ENCODE measurements around the gene PGS1.
"Not testable (repeated sequence)": the region's sequence is repeated elsewhere in the genome, so short reads cannot be mapped to it uniquely, and the experiment has no call there.

PGS1 gene

DNA sequence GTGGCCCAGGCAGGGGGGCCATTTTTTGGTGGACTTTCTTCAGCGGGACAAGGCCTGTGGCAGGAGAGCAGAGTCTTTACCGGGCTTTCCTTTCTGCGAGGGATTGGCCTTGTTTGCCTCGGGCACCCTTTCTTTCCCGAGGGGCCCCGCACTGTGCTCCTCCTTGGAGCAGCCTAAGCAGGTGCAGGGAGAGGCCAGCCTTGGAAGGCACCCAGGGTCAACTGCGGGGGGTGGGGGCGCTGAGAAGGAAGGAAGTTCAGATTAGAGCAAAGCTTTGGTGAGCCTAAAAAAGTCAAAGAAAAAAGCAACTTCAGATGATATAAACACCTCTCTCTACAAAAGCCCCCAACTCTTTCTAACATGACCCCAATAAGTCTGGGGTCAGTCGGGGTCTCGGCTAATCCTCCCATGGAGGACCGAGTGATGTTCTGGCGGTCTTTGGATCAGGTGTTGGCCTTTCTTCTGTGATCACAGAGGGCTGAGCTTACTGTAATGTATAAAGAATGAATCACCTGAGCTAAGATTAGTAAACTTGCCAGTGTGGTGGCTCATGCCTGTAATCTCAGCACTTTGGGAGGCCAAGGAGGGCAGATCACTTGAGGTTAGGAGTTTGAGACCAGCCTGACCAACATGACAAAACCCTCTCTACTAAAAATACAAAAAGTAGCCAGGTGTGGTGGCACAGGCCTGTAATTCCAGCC lies 63.0 kb downstream of the PGS1 start:
- no peak for DNase-seq (ENCODE audit: extremely low read depth in 1 of 2, low read depth in 1 of 2)

DNA sequence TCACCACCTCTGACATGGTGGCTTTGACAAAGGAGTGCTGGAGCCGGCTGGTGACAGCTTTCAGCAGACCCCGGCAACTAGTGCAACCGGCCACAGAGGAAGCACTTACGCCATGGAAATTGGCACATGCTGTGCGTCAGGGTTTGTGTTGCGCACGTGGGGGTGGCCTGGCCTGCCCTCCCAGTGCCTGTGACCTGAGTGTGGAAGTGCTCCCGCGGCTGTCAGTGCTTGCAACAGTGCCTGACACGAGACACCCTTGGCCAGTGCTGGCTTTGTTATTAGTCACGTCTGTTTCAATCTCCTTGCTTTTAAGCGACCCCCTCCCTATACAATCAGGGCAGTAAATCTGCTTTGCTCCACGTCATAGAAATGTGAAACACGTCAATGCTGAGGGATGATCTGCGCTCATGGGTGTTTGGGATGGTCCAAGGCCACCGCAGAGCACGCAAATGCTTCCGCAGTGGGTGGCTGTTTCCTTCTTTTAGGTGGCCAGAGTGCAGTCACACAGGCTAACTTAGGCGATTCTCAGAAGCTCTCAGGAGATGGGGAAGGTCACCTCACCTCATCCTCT lies 64.3 kb downstream of the PGS1 start:
- no peak for DNase-seq (ENCODE audit: extremely low read depth in 1 of 2, low read depth in 1 of 2)

DNA sequence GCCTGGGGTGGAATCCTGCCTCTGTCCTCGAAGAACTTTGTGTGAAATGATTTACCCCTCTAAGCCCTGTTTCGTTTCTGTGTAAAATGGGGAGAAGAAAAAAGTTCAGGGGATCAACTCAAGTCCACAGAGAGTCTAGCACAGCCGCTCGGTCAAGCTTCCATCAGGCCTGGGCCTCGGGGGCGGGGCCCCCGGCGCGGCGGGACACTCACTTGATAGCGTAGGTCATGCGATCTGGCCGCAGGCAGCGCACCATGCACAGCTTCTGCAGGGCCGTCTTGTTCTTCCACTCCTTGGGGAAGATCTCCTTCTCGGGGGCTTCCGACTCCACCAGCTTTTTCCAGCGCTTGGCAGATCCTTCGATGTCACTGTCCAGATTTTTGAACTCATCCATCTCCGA lies 65.9 kb downstream of the PGS1 start:
- no peak for DNase-seq (ENCODE audit: extremely low read depth in 1 of 2, low read depth in 1 of 2)

DNA sequence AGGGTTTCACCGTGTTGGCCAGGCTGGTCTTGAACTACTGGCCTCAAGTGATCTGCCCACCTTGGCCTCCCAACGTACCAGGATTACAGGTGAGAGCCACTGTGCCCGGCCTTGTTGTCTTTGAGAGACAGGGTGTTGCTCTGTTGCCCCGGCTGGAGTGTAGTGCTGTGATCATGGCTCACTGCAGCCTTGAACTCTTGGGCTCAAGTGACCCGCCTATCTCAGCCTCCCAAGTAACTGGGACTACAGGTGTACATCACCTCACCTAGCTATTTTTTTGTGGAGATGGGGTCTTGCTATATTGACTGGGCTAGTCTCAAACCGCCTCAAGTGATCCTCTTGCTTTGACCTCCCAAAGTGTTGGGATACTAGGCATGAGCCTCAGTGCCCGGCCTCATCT lies 68.4 kb downstream of the PGS1 start:
- no peak for DNase-seq (ENCODE audit: extremely low read depth in 1 of 2, low read depth in 1 of 2)

DNA sequence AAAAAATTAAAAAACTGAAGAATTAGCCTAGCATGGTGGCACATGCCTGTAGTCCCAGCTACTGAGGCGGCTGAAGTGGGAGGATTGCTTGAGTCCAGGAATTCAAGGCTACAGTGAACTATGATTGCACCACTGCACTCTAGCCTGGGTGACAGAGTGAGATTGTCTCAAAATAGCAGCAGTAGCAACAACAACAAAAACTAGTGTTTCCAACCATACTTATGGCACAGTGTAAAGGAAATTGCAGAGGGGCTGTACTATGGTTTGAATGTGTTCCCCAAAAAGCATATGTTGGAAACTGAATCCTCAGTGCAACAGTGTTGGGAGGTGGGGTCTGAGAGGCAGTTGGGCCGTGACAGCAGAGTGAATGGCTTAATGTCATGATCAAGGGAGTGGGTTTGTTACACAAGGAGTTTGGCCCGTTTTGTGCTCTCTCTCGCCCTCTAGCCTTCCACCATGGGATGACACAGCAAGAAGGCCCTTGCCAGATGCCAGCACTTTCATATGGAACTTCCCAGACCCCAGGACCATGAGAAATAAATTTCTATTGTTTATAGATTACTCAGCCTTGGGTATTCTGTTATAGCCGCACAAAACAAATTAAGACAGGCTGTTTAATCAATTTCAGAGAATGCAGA lies 70.0 kb downstream of the PGS1 start:
- DNase-seq (ENCODE audit: extremely low read depth in 1 of 2, low read depth in 1 of 2), result no peak

DNA sequence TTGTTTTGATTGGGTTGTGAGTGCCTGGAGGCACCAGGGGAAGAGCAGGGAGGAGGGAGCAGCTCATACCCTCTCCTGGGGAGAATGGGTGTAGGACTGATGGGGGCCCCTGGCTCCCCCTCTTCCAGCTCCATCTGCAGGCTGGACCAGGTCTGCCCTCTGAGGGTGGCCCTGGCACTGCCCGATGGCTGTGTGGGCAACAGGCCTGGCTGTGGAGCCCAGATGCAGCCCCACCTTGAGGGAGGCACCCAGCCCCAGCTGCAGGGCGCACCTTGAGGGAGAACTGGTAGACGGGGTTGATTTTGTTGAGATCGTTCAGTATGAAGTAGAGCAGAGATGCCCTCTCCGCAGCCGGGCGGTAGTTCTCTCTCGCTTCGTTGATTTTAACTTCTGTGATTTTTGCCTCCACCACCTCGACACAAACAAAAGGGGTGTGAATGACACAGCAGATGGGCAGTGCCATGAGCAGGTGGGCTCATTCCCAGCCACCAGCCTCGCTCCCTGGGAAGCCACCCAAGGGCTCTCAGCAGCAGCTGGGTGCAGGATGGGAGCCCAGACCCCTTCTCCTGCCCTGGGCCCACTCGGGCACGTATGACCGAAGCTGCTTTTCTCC lies 71.6 kb downstream of the PGS1 start:
- DNase-seq (ENCODE audit: extremely low read depth in 1 of 2, low read depth in 1 of 2), result no peak

DNA sequence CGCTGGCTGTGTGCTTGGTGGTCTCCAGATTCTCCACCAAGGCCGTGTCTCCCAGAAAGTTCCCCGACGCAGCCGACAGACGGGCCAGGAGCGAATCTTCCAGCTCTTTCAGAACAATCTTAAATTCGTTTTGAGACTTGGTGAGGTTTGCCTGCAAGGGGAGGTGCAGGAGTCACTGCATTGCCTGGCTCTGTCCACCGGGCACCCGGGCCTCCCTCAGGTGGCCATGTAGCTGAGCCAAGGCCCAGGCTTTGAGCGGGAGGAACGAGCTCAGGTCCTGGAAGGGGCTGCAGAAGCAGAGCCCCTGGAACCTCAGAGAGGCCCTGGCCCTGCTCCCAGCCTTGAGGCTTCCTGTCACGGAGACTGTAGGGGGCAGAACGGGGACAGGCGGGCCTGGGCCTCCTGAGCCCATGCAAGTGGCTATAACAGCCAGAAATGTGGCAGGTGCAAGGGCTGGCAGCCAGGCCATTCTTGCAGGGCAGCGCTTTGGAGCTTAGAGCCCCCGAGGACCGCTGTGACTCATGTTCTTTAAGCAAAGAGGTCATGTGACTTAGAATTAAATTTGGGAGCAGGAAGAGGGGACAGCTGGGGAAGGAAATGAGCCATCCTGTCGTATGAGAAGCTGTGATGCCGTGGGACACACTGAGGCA lies 72.4 kb downstream of the PGS1 start:
- no peak for DNase-seq (ENCODE audit: extremely low read depth in 1 of 2, low read depth in 1 of 2)

DNA sequence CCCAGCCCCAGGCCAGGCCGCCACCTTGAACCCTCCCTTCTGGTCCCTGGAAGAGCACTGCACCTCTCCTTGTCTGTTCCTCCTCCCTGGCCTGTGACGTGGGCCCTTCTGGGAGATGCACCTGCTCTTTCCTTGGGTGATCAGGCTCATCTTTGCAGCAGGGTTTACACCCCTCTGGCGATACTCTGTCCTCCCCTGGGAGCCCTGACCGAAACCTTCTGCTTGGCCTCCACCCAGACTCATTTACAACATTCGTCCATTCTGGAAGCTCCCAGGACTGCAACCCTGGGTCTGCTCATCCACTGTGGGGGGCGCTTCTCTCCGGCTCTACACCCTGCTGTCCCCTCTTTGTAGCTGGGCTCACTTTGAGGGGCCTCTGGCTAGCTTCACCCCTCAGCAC lies 73.3 kb downstream of the PGS1 start:
- no peak for DNase-seq (ENCODE audit: extremely low read depth in 1 of 2, low read depth in 1 of 2)

DNA sequence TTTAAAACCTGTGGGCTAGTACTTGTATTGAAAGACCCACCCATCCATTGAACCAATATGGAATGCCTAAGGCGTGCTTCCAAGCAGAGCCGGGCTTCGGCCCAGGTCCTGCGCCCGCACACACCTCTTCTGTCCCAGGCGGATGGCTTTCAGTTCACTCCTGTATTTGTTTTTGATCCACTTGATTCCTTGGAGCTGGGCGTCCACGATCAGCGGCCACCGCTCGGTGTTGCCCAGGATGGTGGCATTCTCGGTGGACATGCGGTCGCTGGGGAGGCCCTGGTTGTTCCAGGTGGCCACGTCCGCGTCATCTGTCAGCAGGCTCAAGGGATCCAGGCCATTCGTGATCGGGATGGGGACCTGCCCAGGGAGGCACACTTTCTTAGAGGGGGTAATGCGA lies 75.9 kb downstream of the PGS1 start:
- no peak for DNase-seq (ENCODE audit: extremely low read depth in 1 of 2, low read depth in 1 of 2)

DNA sequence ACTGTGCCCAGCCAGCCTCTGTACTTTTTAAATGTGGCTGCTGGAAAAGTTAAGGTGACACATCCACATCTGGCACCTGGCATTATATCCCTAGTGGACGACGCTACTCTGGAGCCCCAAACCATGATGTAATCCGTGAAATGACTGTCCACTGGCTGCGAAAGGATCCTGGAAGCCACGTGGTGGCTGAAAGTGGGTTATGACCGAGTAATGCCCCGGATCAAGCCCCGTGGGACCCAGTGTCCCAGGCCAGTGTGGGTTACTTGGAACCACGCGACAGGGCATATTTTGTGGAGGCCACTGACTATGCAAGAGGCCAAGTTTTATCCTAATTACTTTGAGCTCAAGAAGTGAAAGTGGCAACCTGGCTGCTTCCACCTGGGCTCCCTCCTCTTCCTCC lies 79.6 kb downstream of the PGS1 start:
- no peak for DNase-seq (ENCODE audit: extremely low read depth in 1 of 2, low read depth in 1 of 2)

DNA sequence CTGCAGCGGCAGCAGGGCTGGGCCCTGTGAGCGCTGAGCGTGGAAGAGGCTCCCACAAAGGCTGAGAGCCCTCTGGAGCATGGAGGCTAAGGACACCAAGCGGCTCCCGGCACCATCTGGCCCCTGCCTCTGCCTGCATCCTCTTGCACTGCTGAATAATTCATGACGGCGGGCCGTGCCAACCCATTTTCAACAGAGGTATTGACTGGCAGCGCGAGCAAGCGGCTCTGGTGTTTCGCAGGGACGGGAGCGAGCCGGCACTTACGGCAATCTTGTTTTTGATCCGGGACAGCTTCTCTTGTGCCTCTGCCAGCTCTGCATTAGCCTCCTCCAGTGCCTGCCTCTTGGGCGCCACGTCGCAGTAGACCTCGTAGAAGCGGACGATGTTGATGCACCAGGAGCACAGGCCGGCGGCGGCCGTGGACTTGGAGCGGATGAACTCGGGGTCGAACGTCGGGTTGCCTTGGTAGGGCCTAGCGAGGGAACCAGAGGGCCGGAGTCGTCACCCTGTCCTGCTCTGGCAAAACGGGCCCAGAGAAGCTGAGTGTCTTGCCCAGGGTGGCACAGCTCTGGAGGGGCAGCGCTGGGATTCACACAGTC lies 80.4 kb downstream of the PGS1 start:
- DNase-seq (ENCODE audit: extremely low read depth in 1 of 2, low read depth in 1 of 2), result no peak

DNA sequence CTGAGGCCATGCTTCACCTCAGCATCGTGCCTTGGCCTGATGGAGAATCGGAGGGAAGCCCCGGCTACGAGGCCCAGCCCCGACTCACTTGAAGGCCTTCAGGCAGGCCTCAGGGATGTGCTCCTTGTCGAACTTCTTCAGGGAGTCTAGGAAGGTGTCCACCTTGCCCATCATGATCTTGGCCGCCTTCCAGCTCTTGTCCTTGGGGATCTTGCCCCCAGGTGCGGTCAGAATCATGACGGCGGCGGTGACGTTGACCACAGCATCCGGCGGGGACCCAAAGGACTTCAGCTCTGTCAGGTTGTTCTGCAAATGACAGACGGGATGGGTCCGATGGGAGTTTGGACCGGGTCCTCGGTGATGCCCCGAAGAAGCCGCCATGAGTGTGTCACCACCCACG lies 81.2 kb downstream of the PGS1 start:
- DNase-seq (ENCODE audit: extremely low read depth in 1 of 2, low read depth in 1 of 2), result no peak

DNA sequence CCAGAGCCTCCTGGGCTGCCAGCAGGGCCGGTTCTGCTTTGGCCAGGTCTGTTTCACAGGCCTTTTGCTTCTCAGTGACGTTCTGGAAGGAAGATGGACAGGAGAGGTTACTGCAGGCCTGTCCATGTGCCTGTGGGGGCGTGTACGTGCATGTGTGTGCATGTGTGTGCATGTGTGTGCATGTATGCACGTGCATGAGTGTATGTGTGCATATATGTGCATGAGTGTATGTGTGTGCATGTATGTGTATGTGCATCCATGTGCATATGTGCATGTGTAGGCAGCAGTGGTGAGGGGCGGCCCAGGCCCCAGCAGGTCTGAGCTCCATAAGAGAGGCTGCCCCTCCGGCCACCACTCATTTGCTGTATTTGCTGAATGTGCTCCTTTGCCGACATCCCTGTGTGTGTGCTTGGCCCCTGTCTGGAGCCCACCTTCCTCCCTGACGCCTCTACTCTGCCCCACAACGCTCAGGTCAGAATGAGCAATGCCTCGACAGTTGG lies 81.8 kb downstream of the PGS1 start:
- DNase-seq (ENCODE audit: extremely low read depth in 1 of 2, low read depth in 1 of 2), result no peak

DNA sequence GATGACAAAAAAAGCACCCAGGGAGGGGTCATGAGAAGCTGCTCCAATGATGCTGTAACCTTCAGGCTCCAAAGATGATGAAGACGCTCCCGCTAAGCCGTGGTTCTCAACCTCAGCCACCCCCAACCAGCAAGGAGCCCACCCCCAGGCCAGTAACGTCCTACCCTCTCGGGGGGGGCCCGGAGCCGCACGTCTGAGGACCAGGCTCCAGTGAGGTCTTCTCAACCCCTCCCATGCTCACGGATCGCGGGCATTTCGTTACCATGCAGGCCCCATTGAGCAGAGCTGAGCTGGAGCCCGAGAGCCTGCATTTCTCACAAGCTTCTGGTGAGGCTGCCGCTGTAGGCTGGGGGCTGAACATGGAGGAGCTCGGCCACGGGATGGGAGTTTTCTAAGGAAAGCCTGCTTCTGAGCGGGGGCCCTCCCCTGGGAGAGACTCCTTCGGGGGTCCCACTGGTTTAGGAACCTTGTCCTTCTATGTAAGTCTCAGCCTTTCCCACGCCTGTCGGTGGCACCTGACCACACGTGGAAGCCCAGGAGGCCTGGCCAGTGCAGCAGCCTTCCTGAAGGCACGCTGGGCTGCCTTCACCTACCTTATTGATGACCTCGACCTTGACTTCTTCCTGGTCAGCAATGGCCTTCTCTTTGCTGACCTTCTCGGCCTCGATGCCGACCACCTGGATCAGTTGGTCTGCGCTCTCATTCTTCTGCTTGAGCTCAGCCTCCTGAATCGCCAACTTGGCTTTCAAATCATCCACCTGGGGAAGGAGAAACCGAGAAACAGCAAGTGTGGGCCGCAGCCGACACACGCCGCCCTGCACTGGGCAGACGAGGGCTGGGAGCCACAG lies 82.7 kb downstream of the PGS1 start:
- no peak for DNase-seq (ENCODE audit: extremely low read depth in 1 of 2, low read depth in 1 of 2)

DNA sequence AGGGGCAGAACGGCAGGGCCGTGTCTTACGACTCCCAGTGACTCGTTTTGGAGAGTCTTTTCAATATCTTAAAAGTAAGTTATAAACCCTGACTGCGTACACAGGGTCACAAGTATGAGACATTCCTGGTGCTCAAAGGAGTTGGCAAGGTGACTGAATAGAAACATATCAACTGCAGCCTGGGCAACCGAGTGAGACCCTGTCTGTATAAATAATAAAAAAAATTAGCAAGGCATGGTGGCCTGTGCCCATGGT lies 83.3 kb downstream of the PGS1 start:
- no peak for DNase-seq (ENCODE audit: extremely low read depth in 1 of 2, low read depth in 1 of 2)

DNA sequence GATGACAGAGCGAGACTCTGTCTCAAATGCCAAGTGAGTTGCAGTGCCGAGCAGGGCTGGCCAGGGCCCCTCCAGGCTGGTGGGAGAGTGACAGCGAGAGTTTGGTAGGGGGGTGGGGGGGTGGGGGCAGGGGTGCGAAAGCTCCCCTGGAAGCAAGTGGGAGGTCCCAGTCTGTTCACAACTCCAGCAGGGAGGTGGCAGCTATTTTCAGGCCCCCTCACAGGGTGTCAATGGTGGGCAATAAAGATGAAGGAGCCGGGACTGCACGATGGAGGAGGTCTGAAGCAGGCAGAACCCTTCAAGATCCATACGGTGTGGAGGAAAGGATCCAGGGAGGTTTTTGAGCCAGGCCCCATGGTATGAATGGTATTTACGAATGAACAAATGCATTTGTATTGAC lies 83.7 kb downstream of the PGS1 start:
- DNase-seq (ENCODE audit: extremely low read depth in 1 of 2, low read depth in 1 of 2), result no peak

DNA sequence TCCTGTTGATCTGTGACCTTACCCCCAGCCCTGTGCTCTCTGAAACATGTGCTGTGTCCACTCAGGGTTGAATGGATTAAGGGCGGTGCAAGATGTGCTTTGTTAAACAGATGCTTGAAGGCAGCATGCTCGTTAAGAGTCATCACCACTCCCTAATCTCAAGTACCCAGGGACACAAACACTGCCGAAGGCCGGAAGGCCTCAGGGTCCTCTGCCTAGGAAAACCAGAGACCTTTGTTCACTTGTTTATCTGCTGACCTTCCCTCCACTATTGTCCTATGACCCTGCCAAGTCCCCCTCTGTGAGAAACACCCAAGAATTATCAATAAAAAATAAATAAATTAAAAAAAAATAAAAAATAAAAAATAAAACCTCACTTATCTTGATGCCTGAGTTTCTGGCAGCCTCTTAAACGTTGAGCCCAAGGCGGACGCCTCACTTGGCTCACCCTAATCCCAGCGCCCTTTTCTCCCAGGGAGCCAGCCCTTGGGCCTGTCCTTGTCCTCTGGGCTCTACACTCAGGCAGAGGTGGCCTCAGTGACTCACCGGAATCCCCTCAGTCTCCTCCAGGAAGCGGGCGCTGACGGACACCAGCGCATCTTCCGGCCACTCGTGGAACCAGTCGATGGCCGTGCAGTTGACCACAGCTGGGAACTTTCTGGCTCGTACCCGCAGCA lies 87.8 kb downstream of the PGS1 start:
- DNase-seq (ENCODE audit: extremely low read depth in 1 of 2, low read depth in 1 of 2), result not testable (repeated sequence)

DNA sequence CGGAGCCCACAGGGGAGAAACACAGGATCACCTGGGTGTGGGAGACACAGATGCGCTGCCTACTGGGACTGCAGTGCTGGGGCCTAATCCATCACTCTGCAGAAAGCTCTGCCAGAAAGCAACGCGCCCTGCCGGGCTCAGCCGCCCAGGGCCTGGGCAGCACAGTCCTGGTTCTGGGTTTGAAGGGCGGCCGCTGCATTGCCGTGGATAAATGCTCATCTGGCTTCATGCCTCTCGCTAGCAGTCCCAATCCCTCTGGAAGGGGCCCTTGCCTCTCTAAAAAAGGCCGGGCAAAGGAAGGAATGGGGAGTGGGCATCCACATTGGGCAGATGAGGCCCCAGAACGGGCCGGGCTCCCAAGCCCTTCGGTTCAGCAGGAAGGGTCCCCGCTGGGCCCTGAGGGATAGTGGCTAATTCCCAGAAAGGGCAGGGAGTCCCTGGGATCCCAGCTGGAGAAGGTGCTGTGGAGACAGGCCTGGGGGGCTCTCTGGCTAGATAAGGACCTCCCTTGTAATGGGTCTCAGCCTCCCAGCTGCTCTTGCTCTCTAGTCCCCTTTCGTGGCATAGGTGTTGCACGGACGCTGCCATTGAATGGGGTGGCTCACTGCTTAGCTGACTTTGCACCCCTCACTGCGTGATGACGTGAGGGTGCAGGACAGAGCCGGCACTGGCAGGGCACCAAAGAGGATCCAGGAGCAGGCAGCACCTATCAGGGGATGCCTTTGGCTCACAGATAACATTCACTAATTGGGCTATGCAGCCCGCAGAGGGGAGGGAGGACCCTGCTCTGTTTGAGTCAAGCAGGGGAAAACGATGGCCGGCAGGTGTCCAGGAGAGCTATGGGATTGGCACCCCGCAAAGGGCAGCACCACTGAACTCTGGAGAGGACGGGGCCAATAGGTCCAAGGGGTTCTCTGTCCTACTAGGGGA lies 88.6 kb downstream of the PGS1 start:
- no peak for DNase-seq (ENCODE audit: extremely low read depth in 1 of 2, low read depth in 1 of 2)

DNA sequence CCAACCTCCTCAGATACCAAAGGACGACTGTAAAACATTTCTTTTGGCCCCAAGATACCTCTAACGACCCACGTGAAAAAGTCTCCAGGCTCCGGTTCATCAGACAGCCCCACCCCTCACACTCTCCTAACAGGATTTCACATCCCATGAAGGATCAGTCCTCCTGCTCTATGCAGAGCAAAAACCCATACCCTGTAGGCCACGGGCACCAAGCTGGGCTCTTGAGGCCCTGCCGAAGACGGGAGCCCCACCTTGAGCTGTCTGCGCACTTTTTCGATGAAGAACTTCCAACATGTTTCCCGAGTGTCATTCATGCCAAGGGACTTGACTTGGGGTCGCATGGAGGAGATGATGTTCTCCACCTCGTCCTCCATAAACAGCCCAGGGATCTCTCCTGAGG lies 89.9 kb downstream of the PGS1 start:
- DNase-seq (ENCODE audit: extremely low read depth in 1 of 2, low read depth in 1 of 2), result no peak

Measured in activated CD8-positive, alpha-beta memory T cell treated with anti-CD3 and anti-CD28 coated beads for 1 hour (primary cell).